ENCODE data around the gene ADGRG1. TPM values are rescaled to one million over a fixed set of nuclear protein-coding genes. Genes with fewer than 3 reads are reported as not detected.

Gene ADGRG1
- total RNA-seq, 1 experiment from 2014 or later, result 13.1 TPM

DNA sequence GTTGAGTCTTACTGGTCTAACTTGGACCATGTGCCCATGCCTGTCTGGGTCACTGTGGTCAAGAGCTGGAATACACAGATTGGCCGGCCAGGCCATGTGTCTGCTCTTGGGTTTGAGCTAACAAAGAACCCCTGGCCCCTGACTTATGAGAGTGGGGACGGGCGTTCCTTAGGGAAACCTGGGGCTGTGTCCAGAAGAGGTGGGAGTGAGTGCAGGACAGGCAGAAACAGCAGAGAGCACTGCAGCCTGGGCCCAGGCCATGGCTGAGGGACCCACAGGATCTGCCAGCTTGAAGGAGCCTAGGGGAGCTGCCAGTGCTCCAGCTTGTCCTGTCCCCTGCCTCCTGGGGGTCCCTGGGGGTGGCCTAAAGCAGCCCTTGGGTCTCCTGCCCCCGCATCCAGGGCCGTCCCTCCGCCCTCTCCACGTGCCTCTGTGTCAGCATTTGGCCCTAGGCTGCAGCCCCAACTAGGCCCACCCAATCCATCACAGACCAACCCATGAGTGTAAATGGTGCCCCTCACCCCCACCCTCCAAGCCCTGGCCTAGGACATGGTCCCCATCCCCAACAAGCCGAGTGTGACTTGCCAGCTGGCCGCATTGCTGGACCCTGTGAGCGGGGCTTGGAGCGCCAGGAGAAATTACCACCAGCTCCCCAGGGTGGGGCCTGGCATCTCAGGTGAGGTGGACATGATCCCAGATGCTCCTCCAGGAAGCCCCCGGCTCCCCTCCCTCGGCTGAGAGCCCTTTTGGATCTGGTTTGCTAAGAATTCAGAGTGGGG, 53.7 kb downstream of the ADGRG1 start:
- Histone ChIP-seq H3K4me1 (ENCODE audit: control insufficient read depth, insufficient read depth, low read length) (peaks cover 3% of the 10 kb centered on the region; the same call in 1 of the 2 replicates), H3K27me3 (ENCODE audit: control insufficient read depth, insufficient read depth, low read length) (no peaks in the 10 kb centered on the region), H3K36me3 (ENCODE audit: control insufficient read depth, insufficient read depth, low read length) (no peaks in the 10 kb centered on the region), H3K9me3 (ENCODE audit: control insufficient read depth, insufficient read depth, low read depth, low read length) (no peaks in the 10 kb centered on the region), H3K27ac (ENCODE audit: low read length) (no peak overlapping the region), H3K4me3 (ENCODE audit: low read depth in 2 of 2, low read length in 2 of 2) (no peak overlapping the region)
- ChIA-PET CTCF (no interaction called here), POLR2A (no interaction called here)
- DNase-seq (ENCODE audit: low read depth, low spot score) (no peak), ATAC-seq (no peak)
- TF ChIP-seq TCF7L2 (IDR thresholded peaks at IDR 0.05; ENCODE audit: low read depth, low read length) (no peak), SIN3A (IDR thresholded peaks at IDR 0.05; ENCODE audit: borderline replicate concordance, insufficient read depth, low read depth, low read length) (no peak), POLR2AphosphoS5 (IDR thresholded peaks at IDR 0.05; ENCODE audit: low read depth, low read length) (no peak)
- TF ChIP-seq, protein P1, sequence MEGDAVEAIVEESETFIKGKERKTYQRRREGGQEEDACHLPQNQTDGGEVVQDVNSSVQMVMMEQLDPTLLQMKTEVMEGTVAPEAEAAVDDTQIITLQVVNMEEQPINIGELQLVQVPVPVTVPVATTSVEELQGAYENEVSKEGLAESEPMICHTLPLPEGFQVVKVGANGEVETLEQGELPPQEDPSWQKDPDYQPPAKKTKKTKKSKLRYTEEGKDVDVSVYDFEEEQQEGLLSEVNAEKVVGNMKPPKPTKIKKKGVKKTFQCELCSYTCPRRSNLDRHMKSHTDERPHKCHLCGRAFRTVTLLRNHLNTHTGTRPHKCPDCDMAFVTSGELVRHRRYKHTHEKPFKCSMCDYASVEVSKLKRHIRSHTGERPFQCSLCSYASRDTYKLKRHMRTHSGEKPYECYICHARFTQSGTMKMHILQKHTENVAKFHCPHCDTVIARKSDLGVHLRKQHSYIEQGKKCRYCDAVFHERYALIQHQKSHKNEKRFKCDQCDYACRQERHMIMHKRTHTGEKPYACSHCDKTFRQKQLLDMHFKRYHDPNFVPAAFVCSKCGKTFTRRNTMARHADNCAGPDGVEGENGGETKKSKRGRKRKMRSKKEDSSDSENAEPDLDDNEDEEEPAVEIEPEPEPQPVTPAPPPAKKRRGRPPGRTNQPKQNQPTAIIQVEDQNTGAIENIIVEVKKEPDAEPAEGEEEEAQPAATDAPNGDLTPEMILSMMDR (IDR thresholded peaks at IDR 0.05), result no peak
- TF ChIP-seq, protein P2, sequence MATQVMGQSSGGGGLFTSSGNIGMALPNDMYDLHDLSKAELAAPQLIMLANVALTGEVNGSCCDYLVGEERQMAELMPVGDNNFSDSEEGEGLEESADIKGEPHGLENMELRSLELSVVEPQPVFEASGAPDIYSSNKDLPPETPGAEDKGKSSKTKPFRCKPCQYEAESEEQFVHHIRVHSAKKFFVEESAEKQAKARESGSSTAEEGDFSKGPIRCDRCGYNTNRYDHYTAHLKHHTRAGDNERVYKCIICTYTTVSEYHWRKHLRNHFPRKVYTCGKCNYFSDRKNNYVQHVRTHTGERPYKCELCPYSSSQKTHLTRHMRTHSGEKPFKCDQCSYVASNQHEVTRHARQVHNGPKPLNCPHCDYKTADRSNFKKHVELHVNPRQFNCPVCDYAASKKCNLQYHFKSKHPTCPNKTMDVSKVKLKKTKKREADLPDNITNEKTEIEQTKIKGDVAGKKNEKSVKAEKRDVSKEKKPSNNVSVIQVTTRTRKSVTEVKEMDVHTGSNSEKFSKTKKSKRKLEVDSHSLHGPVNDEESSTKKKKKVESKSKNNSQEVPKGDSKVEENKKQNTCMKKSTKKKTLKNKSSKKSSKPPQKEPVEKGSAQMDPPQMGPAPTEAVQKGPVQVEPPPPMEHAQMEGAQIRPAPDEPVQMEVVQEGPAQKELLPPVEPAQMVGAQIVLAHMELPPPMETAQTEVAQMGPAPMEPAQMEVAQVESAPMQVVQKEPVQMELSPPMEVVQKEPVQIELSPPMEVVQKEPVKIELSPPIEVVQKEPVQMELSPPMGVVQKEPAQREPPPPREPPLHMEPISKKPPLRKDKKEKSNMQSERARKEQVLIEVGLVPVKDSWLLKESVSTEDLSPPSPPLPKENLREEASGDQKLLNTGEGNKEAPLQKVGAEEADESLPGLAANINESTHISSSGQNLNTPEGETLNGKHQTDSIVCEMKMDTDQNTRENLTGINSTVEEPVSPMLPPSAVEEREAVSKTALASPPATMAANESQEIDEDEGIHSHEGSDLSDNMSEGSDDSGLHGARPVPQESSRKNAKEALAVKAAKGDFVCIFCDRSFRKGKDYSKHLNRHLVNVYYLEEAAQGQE (IDR thresholded peaks at IDR 0.05; ENCODE audit: insufficient read depth in 1 of 2, low read depth in 2 of 2, low read length in 1 of 2), result no peak
- no TSS peak for BruUV-seq (replicated peaks)
- in situ Hi-C loops (cut with HindIII; ENCODE audit: low pct_unique_long_range_greater_than_20kb, low sequenced_read_pairs), result no loop called here
- intact Hi-C loops (cut with micrococcal nuclease; ENCODE audit: unreplicated experiment), result no loop called here

DNA sequence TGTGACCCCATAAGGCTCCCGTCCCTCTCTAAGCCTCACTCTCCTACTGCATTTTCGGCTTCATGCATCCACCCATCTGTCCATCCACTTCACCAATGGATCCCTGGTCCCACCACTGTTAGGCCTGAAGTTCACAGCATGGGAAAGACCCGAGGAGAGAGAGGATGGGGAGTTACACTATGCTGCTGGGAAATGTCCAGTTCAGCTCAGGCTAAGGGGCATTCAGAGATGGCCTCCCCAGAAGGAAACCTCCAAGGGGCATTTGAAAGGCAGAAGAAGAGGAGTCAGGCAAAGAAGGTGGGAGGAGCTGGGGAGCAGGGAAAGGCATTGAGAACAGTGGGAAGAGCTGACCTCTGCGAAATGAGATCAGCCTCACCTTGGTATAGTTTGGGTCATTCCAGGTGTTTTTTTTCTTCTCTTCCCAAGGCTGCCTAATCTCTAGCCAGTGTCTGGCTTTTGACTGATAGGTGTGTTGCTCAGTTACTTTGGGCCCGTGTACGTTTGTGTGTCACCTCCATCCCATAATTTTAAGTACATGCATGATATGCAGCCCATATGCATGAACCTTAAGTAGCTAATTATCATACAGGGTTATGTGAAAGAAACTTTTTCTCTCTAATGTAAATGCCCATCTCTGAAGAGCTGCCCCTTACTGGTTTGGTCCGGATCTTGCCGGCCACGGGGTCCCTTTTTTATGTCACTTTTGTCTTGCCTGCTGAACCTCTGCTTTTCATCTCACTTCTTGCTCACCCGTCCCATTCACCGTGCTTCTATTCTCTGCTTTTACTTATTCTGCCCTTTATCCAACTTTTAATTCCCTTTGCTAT, 54.6 kb downstream of the ADGRG1 start:
- Histone ChIP-seq H3K9me3 (ENCODE audit: control insufficient read depth, insufficient read depth, low read depth, low read length) (no peaks in the 10 kb centered on the region), H3K4me3 (ENCODE audit: low read depth in 2 of 2, low read length in 2 of 2) (no peak overlapping the region), H3K27ac (ENCODE audit: low read length) (no peak overlapping the region), H3K27me3 (ENCODE audit: control insufficient read depth, insufficient read depth, low read length) (no peaks in the 10 kb centered on the region), H3K4me1 (ENCODE audit: control insufficient read depth, insufficient read depth, low read length) (peaks cover under 1% of the 10 kb centered on the region; the same call in 1 of the 2 replicates), H3K36me3 (ENCODE audit: control insufficient read depth, insufficient read depth, low read length) (no peaks in the 10 kb centered on the region)
- TF ChIP-seq SIN3A (IDR thresholded peaks at IDR 0.05; ENCODE audit: borderline replicate concordance, insufficient read depth, low read depth, low read length) (no peak), TCF7L2 (IDR thresholded peaks at IDR 0.05; ENCODE audit: low read depth, low read length) (no peak), POLR2AphosphoS5 (IDR thresholded peaks at IDR 0.05; ENCODE audit: low read depth, low read length) (no peak)
- TF ChIP-seq, protein P1 (IDR thresholded peaks at IDR 0.05), result no peak
- TF ChIP-seq, protein P2 (IDR thresholded peaks at IDR 0.05; ENCODE audit: insufficient read depth in 1 of 2, low read depth in 2 of 2, low read length in 1 of 2), result no peak
- ATAC-seq (0 out of 2 replicates have a peak, but pooled peaks have one; percentile 52), DNase-seq (ENCODE audit: low read depth, low spot score) (no peak)
- POLR2A ChIA-PET, result no interaction called here
- CTCF ChIA-PET, result no interaction called here
- in situ Hi-C loops (cut with HindIII; ENCODE audit: low pct_unique_long_range_greater_than_20kb, low sequenced_read_pairs), result no loop called here
- no TSS peak for BruUV-seq (replicated peaks)
- intact Hi-C loops (cut with micrococcal nuclease; ENCODE audit: unreplicated experiment), result no loop called here
